ENCODE results near the gene SLC1A4. TPM values are rescaled to one million over a fixed set of nuclear protein-coding genes. Genes with fewer than 3 reads are reported as not detected.
A peak's percentile ranks its signal among the peaks of the same experiment; 100 is the strongest.

The SLC1A4 gene
- total RNA-seq, 3 donors from 2014 or later = 9.1 to 31.5 (median 11.4) TPM

DNA sequence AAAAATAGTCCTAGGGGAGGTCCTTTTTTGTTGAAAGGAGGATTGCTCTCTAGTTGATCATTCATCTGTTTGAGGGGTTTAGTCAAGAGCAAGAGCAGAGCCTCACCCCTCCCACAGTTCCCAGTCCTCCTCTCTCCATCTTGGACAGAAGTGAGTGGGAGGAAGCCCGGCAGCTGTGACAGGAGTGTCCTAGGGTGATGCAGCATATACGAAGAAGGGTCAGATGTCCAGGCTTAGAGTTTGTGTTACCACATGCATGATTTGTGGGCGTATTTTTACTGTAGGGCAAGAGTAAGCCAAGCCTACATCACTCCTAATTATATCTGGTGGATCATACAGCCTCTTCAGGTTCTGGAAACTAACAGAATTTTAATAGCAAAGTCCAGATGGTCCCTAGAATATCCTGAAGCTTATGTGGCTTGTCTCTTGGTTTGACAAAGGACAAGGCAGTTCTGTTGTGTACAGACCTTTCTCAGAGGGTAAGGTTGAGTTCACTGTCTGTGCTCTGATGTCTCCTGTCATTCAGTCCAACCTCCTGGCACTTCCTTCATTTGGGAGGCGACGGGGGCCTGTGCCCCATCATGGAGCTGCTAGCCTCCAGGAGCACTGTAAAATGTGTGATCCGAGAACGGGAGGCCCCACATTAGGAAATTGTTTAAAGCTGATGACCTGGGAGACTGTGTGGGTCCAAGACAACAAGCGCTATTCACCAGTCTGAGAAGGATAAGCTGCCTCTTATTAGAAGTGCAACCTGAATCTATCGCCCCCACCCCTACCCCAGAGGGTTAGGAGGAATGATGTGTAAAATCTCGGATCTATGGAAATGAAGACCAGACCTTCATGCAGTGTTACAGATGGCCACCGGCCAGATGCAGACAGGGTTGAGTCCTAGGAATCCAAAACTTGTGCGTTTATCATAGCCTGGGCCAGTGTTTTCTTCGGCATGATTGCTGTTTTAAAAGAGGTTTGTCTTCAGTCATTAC is 73.9 kb downstream of the SLC1A4 start:
- Histone ChIP-seq H3K36me3 (no peaks in the 10 kb centered on the region), H3K4me3 (no peak overlapping the region), H3K27me3 (no peaks in the 10 kb centered on the region), H3K27ac (peak overlapping the region; percentile 34 to 49), H3K9me3 (no peaks in the 10 kb centered on the region), H3K4me1 (peaks cover 2 to 22% of the 10 kb centered on the region in 2 donors)
- intact Hi-C loops (cut with DNase I; ENCODE audit: low total_unique reads) = no loop called here
- TF ChIP-seq POLR2AphosphoS5 (IDR thresholded peaks at IDR 0.05) (no peak), POLR2A (IDR thresholded peaks at IDR 0.05) (no peak)
- TF ChIP-seq, protein P1, sequence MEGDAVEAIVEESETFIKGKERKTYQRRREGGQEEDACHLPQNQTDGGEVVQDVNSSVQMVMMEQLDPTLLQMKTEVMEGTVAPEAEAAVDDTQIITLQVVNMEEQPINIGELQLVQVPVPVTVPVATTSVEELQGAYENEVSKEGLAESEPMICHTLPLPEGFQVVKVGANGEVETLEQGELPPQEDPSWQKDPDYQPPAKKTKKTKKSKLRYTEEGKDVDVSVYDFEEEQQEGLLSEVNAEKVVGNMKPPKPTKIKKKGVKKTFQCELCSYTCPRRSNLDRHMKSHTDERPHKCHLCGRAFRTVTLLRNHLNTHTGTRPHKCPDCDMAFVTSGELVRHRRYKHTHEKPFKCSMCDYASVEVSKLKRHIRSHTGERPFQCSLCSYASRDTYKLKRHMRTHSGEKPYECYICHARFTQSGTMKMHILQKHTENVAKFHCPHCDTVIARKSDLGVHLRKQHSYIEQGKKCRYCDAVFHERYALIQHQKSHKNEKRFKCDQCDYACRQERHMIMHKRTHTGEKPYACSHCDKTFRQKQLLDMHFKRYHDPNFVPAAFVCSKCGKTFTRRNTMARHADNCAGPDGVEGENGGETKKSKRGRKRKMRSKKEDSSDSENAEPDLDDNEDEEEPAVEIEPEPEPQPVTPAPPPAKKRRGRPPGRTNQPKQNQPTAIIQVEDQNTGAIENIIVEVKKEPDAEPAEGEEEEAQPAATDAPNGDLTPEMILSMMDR (IDR thresholded peaks at IDR 0.05) = no peak
- no peak for DNase-seq (ENCODE audit: low spot score in 2 of 2)

DNA sequence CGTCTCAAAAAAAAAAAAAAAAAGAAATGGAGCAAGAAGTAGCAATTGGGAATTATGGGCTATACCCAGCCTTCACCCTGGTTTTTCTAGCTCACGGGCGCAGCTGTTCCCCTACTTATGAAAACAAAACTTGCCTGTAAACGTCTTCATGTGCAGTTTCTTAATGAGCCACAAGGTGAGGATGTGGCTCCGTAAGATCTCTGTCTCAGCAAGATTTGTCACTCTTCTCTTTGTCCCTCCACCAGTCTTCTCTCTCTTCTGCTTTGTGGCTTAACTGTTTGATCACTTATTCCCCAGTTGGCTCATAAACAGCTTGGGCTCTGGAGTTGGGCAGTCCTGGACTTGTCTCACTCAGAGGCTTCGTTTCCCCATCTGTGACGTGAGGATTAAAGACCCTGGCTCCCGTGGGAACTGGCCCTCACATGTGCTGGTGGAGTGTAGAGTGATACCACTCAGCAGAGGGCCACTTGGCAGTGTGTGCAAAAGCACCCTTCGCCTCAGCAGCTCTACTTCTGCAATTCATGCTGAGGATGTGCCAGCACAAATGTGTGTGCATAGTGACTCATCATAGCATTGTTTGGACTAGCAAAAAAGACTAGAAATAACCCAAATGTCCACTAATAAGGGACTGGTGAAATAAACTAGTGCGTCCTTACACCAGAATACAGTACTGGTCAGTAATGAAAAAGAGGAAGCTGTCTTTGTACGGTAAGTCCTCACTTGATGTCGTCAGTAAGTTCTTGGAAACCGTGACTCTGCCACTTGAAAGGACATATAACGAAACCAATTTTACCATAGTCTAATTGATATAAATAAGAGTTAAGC is 75.7 kb downstream of the SLC1A4 start:
- intact Hi-C loops (cut with DNase I; ENCODE audit: low total_unique reads) = no loop called here
- Histone ChIP-seq H3K36me3 (no peaks in the 10 kb centered on the region), H3K27ac (peak overlapping the region; percentile 52 to 80), H3K4me1 (peaks cover 5 to 34% of the 10 kb centered on the region in 2 donors), H3K4me3 (no peak overlapping the region), H3K27me3 (no peaks in the 10 kb centered on the region), H3K9me3 (no peaks in the 10 kb centered on the region)
- TF ChIP-seq, protein P1 (IDR thresholded peaks at IDR 0.05) = peak; percentile 75 to 85 (median 81)
- TF ChIP-seq POLR2AphosphoS5 (IDR thresholded peaks at IDR 0.05) = peak in 1 of 3 donors; percentile 57
- TF ChIP-seq POLR2A (IDR thresholded peaks at IDR 0.05) = no peak
- DNase-seq (ENCODE audit: low spot score in 2 of 2) = peak in 1 of 2 donors; percentile 50

DNA sequence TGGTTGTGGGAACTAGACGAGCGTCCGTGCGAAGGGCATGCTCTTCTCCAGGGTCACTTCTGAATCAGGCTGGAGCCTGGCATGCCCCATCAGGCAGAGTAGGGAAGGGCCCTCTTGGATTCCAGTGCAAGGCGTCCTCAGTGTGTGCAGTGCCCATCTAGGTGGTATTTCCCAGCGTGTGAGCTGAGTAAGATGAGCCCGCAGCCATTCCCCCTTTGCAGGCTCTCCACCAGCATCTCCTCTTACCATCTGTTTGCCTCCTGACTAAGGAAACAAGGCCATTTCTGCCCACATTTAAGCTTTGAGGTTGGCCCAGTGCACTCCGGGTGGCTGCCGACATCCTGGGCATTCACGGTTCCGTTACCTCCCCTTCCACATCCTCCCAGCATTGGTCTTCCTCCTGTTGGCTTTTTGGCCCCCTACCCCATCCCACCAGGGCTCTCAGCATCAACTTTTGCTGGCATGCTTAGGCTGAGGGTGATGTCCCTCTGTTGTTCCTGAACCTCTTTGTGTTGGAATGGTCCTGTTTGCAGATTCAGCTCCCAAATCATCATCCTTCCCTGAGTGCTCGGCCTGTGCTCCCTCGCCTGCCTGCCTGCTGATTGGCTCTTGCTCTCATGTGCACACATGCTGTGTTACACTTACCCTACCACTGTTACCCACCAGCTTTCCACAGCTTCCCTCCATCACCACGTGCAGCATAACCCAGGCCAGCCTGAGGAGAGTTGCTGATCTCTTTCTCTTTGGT is 78.8 kb downstream of the SLC1A4 start:
- intact Hi-C loops (cut with DNase I; ENCODE audit: low total_unique reads) = no loop called here
- H3K9me3 ChIP-seq = no peaks in the 10 kb centered on the region
- no peaks in the 10 kb centered on the region for H3K27me3 ChIP-seq
- peak overlapping the region; percentile 25 to 50 for H3K27ac ChIP-seq
- no peaks in the 10 kb centered on the region for H3K36me3 ChIP-seq
- no peak for DNase-seq (ENCODE audit: low spot score in 2 of 2)
- peaks cover 8 to 27% of the 10 kb centered on the region in 2 donors for H3K4me1 ChIP-seq
- H3K4me3 ChIP-seq = no peak overlapping the region
- TF ChIP-seq POLR2A (IDR thresholded peaks at IDR 0.05) = no peak

DNA sequence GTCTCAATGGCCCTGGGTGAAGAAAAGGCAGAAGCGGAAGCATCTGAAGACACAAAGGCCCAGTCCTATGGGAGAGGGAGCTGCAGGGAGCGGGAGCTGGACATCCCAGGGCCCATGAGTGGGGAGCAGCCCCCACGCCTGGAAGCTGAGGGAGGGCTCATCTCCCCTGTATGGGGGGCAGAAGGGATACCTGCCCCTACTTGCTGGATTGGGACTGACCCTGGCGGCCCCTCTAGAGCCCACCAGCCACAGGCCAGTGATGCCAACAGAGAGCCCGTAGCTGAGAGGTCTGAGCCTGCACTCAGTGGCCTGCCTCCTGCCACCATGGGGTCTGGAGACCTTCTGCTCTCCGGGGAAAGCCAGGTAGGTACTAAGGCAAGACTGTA is 80.2 kb downstream of the SLC1A4 start:
- no peaks in the 10 kb centered on the region for H3K36me3 ChIP-seq
- intact Hi-C loops (cut with DNase I; ENCODE audit: low total_unique reads) = no loop called here
- TF ChIP-seq POLR2AphosphoS5 (IDR thresholded peaks at IDR 0.05) (no peak), POLR2A (IDR thresholded peaks at IDR 0.05) (no peak)
- TF ChIP-seq, protein P1 (IDR thresholded peaks at IDR 0.05) = no peak

More for the DNA sequence above, 80.2 kb downstream of the SLC1A4 start:
- H3K9me3 ChIP-seq = no peaks in the 10 kb centered on the region
- peaks cover 8 to 27% of the 10 kb centered on the region in 2 donors for H3K4me1 ChIP-seq
- H3K4me3 ChIP-seq = no peak overlapping the region
- no peaks in the 10 kb centered on the region for H3K27me3 ChIP-seq
- peak overlapping the region; percentile 77 to 82 for H3K27ac ChIP-seq
- no peak for DNase-seq (ENCODE audit: low spot score in 2 of 2)

Data from breast epithelium (tissue), 4 donors.